Stimulated activated CD4-positive, alpha-beta T cell treated with anti-CD3 and anti-CD28 coated beads, Interleukin-4, amount 100 ng/mL, for 4 hours (primary cell): ENCODE data around the gene NOC3L.

Source experiments
- DNase-seq, 2 experiments: peaks; one replicate each; pipeline ENCODE4 v3.0.0-alpha.2; 2020

Gene NOC3L

GRCh38 chr10:94294168-94294567, 68.6 kb downstream of the NOC3L start:
- DNase-seq, result no peak

GRCh38 chr10:94293354-94293753, 69.4 kb downstream of the NOC3L start:
- no peak for DNase-seq

GRCh38 chr10:94292434-94293090, 70.2 kb downstream of the NOC3L start:
- DNase-seq, result no peak

DNA sequence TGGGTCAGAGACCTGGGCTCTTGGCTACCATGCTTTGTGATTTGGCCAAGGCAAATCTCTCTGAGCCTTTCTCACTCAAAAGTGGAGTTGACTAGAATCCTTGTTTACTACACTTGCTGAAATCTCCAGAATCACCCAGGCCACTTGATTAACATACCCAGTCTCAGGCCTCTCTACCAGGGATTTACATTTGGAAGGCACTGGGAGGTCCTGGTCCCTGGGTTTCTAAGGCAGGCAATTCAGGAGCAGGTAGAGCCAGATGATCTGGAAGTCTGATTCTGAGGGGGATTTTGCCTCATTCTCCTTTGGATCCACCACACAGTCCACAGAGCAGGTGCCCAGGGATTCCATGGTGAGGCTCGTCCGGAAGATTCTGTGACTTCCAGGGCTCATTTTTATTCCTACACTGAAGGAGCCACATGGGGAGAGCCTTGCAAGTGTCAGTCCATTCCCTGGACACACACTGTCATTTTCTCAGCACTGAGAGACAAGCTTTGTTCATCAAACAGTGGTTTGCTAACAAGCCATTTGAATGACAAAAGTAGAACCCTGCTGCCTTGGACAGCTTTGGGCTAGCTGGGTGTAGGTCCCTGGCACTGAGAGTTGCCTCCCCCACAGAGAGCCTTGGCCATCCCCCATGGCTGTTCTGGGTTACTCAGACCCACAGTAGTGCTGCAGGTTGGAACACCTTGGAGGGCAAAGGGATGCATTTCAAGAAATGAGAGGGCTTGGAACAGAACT, 74.2 kb downstream of the NOC3L start:
- DNase-seq, result no peak

DNA sequence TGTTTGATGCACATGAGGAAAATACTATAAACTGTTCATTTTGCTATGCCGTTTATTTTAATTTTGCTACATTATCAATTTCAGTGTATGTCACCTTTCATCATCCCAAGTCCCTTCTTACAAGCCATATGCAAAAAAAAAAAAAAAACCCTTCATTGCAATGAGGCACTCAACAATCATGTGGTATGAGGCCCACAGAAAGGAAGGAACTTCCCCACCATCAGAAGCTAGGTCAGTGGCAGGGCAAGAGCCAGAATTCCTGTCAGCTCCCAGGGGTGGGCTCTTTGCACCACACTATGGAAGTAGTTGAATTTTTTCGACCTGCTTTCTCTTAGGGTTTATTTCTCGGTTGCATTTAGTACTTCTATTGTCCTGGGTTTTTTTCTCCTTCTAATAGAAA, 75.4 kb downstream of the NOC3L start:
- DNase-seq, result no peak

- DNase-seq, result no peak
Measured at GRCh38 chr10:94286901-94287300, 75.8 kb downstream of the NOC3L start.

- DNase-seq, result no peak
Measured at GRCh38 chr10:94285271-94285670, 77.5 kb downstream of the NOC3L start.
